Kidney (tissue), 14 donors: ENCODE measurements around the gene KDR. TPM values are rescaled to one million over a fixed set of nuclear protein-coding genes. Genes with fewer than 3 reads are reported as not detected.

ENCODE experiments used
- DNase-seq, 5 donors: peaks; one replicate each; pipeline ENCODE4 v3.0.0-alpha.2; 2013 to 2020
- FAIRE-seq: peaks from 2 replicates; lab custom pipeline; 2012; peaks lifted over from hg19 to GRCh38; lab: Jason Lieb, UNC
- H3K27ac ChIP-seq, 2 donors: one replicate each; pipeline ENCODE4 v1.7.0; 2013; ENCODE audit warnings: low read depth in 2 of 2, low read length in 2 of 2, inconsistent platforms in 1 of 2
- H3K27me3 ChIP-seq: one replicate; pipeline ENCODE4 v1.7.1; 2013; ENCODE audit warnings: low read length, inconsistent platforms; ENCODE audit not compliant: control insufficient read depth, insufficient read depth
- H3K36me3 ChIP-seq, 3 donors: one replicate each; pipeline versions ENCODE4 v1.7.0 to v1.7.1; 2013; ENCODE audit warnings: low read length in 3 of 3, control low read depth in 1 of 3, inconsistent platforms in 1 of 3; ENCODE audit not compliant: insufficient read depth in 3 of 3, control insufficient read depth in 2 of 3
- H3K4me1 ChIP-seq, 3 donors: one replicate each; pipeline versions ENCODE4 v1.7.0 to v1.7.1; 2013; ENCODE audit warnings: low read length in 3 of 3, inconsistent platforms in 1 of 3, low read depth in 1 of 3; ENCODE audit not compliant: control insufficient read depth in 2 of 3, insufficient read depth in 2 of 3
- H3K4me3 ChIP-seq, 3 donors: one replicate each; pipeline versions ENCODE4 v1.7.0 to v1.8.1; 2013; ENCODE audit warnings: low read length in 3 of 3, control low read depth in 1 of 3, inconsistent platforms in 1 of 3
- H3K9ac ChIP-seq, 3 donors: one replicate each; pipeline versions ENCODE4 v1.7.0 to v1.7.1; 2013; ENCODE audit warnings: low read length in 3 of 3, control low read depth in 1 of 3, inconsistent platforms in 1 of 3
- H3K9me3 ChIP-seq, 3 donors: one replicate each; pipeline versions ENCODE4 v1.7.0 to v1.7.1; 2013; ENCODE audit warnings: low read length in 3 of 3, control low read depth in 1 of 3, inconsistent platforms in 1 of 3; ENCODE audit not compliant: control insufficient read depth in 2 of 3, insufficient read depth in 1 of 3
- CTCF ChIP-seq: IDR thresholded peaks from 3 replicates; pipeline ENCODE4 v1.5.1; 2012; ENCODE audit warnings: mild to moderate bottlenecking, moderate library complexity, borderline replicate concordance; ENCODE audit not compliant: insufficient read depth; ENCODE audit errors: extremely low read depth
- intact Hi-C: fragments of 100-400 bp; cut with DNase I; formaldehyde crosslinking; loops from one replicate; pipeline ENCODE4 v1.11.1; 2022
- polyA plus RNA-seq: library from polyadenylated mRNA; stranded (reverse); fragments of 350-450 nt; fragmentation: Illumina TruSeq; extraction: RNeasy Lipid Tissue Mini Kit (QIAGEN cat#74804); gene quantifications from one replicate; pipeline ENCODE4 v1.2.3, GENCODE V29; 2014; ENCODE audit warnings: low read depth, low replicate concordance; ENCODE audit not compliant: insufficient read depth
- total RNA-seq: library from RNA; stranded (reverse); fragmentation: NEBNext Ultra II Directional; extraction: Animal tissue kit (Norgen Biotek cat#: 25700); gene quantifications from one replicate; pipeline ENCODE4 v1.2.1, GENCODE V29; 2021
- donor health status: control.
- donor health status: control.
- donor health status: control.
- donor health status: control.
- donor health status: control.
- donor health status: DM: yes; HTN: yes; CAD: no.
- donor health status: Normal renal cell carcinoma (clear cell type).

The KDR gene
- total and polyA plus RNA-seq, 2 donors from 2014 or later = 20.4 to 28.8 TPM

- DNase-seq (no peak), FAIRE-seq (no peak)
- H3K9me3 ChIP-seq = no peaks in the 10 kb centered on the region
- H3K4me1 ChIP-seq = no peaks in the 10 kb centered on the region
- no peak for TF ChIP-seq CTCF
- no peaks in the 10 kb centered on the region for H3K36me3 ChIP-seq
- intact Hi-C loops = no loop called here
- H3K4me3 ChIP-seq = no peak overlapping the region
- no peak overlapping the region for H3K9ac ChIP-seq
- H3K27me3 ChIP-seq = no peaks in the 10 kb centered on the region
- peak overlapping the region in 1 of 2 donors; percentile 65 for H3K27ac ChIP-seq
Observed at GRCh38 chr4:55068522-55068921, 56.9 kb downstream of the KDR start.

DNA sequence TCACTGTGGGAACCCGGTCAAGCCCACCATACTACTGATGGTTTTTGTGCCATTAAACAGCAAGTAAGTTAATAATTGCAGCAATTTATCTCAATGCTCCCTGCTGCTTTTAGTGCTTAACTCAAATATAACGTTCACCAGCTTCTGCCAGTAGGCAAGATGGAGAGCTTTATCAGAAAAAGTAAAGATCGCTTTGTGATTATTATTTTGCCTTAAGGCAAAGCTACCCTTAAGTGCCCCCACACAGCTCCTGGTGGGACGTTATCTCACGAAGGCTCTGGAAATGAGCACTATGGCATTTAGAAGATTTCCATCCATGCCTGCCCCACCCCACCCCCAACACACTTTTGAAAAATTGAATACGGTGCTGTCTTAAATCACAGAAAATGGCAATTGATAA lies 59.4 kb downstream of the KDR start:
- no peaks in the 10 kb centered on the region for H3K36me3 ChIP-seq
- H3K27me3 ChIP-seq = no peaks in the 10 kb centered on the region
- H3K4me1 ChIP-seq = no peaks in the 10 kb centered on the region
- no peak overlapping the region for H3K27ac ChIP-seq
- intact Hi-C loops = no loop called here
- no peak for FAIRE-seq
- no peak for TF ChIP-seq CTCF
- H3K9me3 ChIP-seq = no peaks in the 10 kb centered on the region
- no peak for DNase-seq
- H3K4me3 ChIP-seq = no peak overlapping the region
- no peak overlapping the region for H3K9ac ChIP-seq

DNA sequence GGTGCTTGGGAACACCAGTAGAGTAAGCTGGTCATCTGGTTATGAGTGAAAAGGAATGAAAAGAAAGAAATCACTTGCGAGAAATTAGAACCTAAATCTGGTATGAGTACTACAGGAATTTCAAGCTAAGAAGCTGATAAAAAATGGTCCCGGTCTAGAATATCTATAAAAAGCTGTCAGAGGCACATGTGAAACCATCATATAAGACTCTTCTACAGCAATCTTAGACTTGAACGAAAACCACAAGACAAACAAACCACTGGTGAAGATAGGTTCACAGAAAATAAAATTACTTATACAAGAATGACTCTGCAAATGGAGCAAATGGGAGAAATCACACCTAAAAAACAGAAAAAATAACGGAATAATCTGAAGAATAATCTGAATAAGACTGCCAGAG lies 69.9 kb downstream of the KDR start:
- no peak for DNase-seq
- no peak for TF ChIP-seq CTCF
- H3K36me3 ChIP-seq = no peaks in the 10 kb centered on the region
- H3K9me3 ChIP-seq = no peaks in the 10 kb centered on the region
- intact Hi-C loops = no loop called here
- H3K27me3 ChIP-seq = no peaks in the 10 kb centered on the region
- no peak overlapping the region for H3K4me3 ChIP-seq
- no peak overlapping the region for H3K9ac ChIP-seq
- no peak for FAIRE-seq
- no peak overlapping the region for H3K27ac ChIP-seq
- no peaks in the 10 kb centered on the region for H3K4me1 ChIP-seq

DNA sequence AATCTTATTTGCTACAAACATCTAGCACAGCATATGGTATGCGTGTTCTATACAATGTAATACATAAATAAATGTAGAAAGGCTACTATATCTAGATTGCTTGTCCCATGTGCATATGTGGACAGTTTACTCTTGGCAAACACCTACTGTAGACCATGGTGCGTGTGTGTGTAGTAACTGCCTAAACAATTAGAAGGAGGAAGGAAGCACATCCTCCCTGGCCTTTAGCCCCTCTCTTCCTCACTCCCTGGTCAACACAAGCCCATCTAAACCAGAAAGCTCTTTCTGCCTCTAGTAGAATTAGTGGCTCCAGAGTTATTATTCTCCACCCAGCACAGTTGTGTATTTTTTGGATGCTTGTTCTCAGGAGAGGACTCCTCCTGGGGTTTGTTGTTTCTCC lies 73.9 kb downstream of the KDR start:
- no peak for FAIRE-seq

More for the DNA sequence above, 73.9 kb downstream of the KDR start:
- no peak for TF ChIP-seq CTCF
- Histone ChIP-seq H3K4me1 (no peaks in the 10 kb centered on the region), H3K27me3 (no peaks in the 10 kb centered on the region), H3K9me3 (peaks cover 0 to 4% (median 0%) of the 10 kb centered on the region in 3 donors), H3K4me3 (no peak overlapping the region), H3K36me3 (no peaks in the 10 kb centered on the region), H3K9ac (no peak overlapping the region), H3K27ac (no peak overlapping the region)
- intact Hi-C loops = no loop called here
- peak in 1 of 5 donors; percentile 31 for DNase-seq
